HFFc6 (cell line): ENCODE results near the gene FLAD1. TPM values are rescaled to one million over a fixed set of nuclear protein-coding genes. Genes with fewer than 3 reads are reported as not detected.
"Not testable (repeated sequence)": the region's sequence is repeated elsewhere in the genome, so short reads cannot be mapped to it uniquely, and the experiment has no call there.

Experiments used
- DNase-seq: peaks from one replicate; pipeline ENCODE4 v3.0.0-alpha.2; 2018
- H3K27ac Mint-ChIP-seq: 2 replicates; pipeline ENCODE4 v1.8.0; 2020; ENCODE audit warnings: mild to moderate bottlenecking, mixed read lengths
- H3K27me3 Mint-ChIP-seq: 2 replicates; pipeline ENCODE4 v1.8.0; 2021; ENCODE audit warnings: mild to moderate bottlenecking, moderate library complexity, mixed read lengths; ENCODE audit not compliant: insufficient read depth
- H3K36me3 Mint-ChIP-seq: 2 replicates; pipeline ENCODE4 v1.8.0; 2021; ENCODE audit warnings: low read depth, mixed read lengths
- H3K4me1 Mint-ChIP-seq: 2 replicates; pipeline ENCODE4 v1.8.0; 2020; ENCODE audit warnings: low read depth, mixed read lengths
- H3K4me3 Mint-ChIP-seq: 2 replicates; pipeline ENCODE4 v1.8.0; 2020; ENCODE audit warnings: mild to moderate bottlenecking, moderate library complexity, mixed read lengths
- H3K9me3 Mint-ChIP-seq: 2 replicates; pipeline ENCODE4 v1.8.0; 2020; ENCODE audit warnings: mild to moderate bottlenecking, mixed read lengths
- CTCF ChIP-seq: fragments of 200-600 bp; sonication (generic); IDR thresholded peaks from 2 replicates; pipeline ENCODE4 v1.5.0; 2021; ENCODE audit warnings: antibody characterized with exemption, mild to moderate bottlenecking
- total RNA-seq, 6 experiments: library from RNA; stranded (reverse); fragmentation: NEBNext Ultra II Directional; extraction: Animal tissue kit (Norgen Biotek cat#: 25700); gene quantifications; 2 replicates in 1 of 6; 3 replicates in 5 of 6; pipeline ENCODE4 v1.2.3, GENCODE V29; 2021

FLAD1 gene
- total RNA-seq, 6 experiments from 2014 or later, result 25.1 to 35.3 (median 29.6) TPM

- no peak for TF ChIP-seq CTCF
- no peaks in the 10 kb centered on the region for H3K9me3 Mint-ChIP-seq
- no peak overlapping the region for H3K27ac Mint-ChIP-seq
- H3K36me3 Mint-ChIP-seq, result peaks cover 8% of the 10 kb centered on the region; the same call in 1 of the 2 replicates
- no peaks in the 10 kb centered on the region for H3K27me3 Mint-ChIP-seq
- no peak for DNase-seq
- H3K4me3 Mint-ChIP-seq, result no peak overlapping the region
- peaks cover 12% of the 10 kb centered on the region for H3K4me1 Mint-ChIP-seq
Observed at GRCh38 chr1:154983776-154984466, 777 bp downstream of the FLAD1 start.

- not testable (repeated sequence) for H3K9me3 Mint-ChIP-seq, H3K36me3 Mint-ChIP-seq, DNase-seq, H3K4me3 Mint-ChIP-seq, H3K27ac Mint-ChIP-seq, H3K4me1 Mint-ChIP-seq, H3K27me3 Mint-ChIP-seq
Observed at GRCh38 chr1:154986736-154987135, 3.6 kb downstream of the FLAD1 start.

GRCh38 chr1:154987326-154987725 lies 4.2 kb downstream of the FLAD1 start:
- no peak for TF ChIP-seq CTCF
- no peak for DNase-seq
- Mint-ChIP-seq H3K4me3 (no peak overlapping the region), H3K27me3 (no peaks in the 10 kb centered on the region), H3K9me3 (no peaks in the 10 kb centered on the region), H3K4me1 (peaks cover 6% of the 10 kb centered on the region), H3K27ac (no peak overlapping the region), H3K36me3 (no peaks in the 10 kb centered on the region)

- Mint-ChIP-seq H3K27ac (no peak overlapping the region), H3K9me3 (no peaks in the 10 kb centered on the region), H3K27me3 (peaks cover 2% of the 10 kb centered on the region; the same call in 1 of the 2 replicates)
Observed at GRCh38 chr1:154988058-154988954, 5.2 kb downstream of the FLAD1 start.

GRCh38 chr1:154989195-154989860 lies 6.2 kb downstream of the FLAD1 start:
- no peaks in the 10 kb centered on the region for H3K9me3 Mint-ChIP-seq
- H3K36me3 Mint-ChIP-seq, result no peaks in the 10 kb centered on the region
- H3K27me3 Mint-ChIP-seq, result peaks cover 2% of the 10 kb centered on the region; the same call in 1 of the 2 replicates
- TF ChIP-seq CTCF, result no peak
- no peak overlapping the region for H3K4me3 Mint-ChIP-seq
- DNase-seq, result no peak
- H3K27ac Mint-ChIP-seq, result no peak overlapping the region
- H3K4me1 Mint-ChIP-seq, result peaks cover 7% of the 10 kb centered on the region

More at GRCh38 chr1:154988058-154988954, 5.2 kb downstream of the FLAD1 start:
- no peaks in the 10 kb centered on the region for H3K36me3 Mint-ChIP-seq
- TF ChIP-seq CTCF, result peak; percentile 30; the same call in 1 of the 2 replicates
- no peak for DNase-seq
- H3K4me3 Mint-ChIP-seq, result no peak overlapping the region
- peaks cover 6% of the 10 kb centered on the region for H3K4me1 Mint-ChIP-seq
